A673 (cell line): Measurements from ENCODE around the gene PDGFC.

ENCODE experiments used
- EZH2 ChIP-seq: fragments of 200-600 bp; sonication (generic); IDR thresholded peaks from 2 replicates; pipeline ENCODE4 v1.6.1; 2017; ENCODE audit warnings: borderline replicate concordance, low read depth, mild to moderate bottlenecking, mixed read lengths, antibody characterized with exemption, low read length; ENCODE audit not compliant: poor library complexity, severe bottlenecking
- TF ChIP-seq, protein P1 (sequence below): fragments of 300-800, 200-600 bp; sonication (generic); conservative IDR thresholded peaks from 2 replicates; pipeline ENCODE4 v1.5.1; 2017; ENCODE audit warnings: low read depth, mild to moderate bottlenecking, antibody characterized with exemption, low read length, moderate library complexity, mixed read lengths

DNA sequence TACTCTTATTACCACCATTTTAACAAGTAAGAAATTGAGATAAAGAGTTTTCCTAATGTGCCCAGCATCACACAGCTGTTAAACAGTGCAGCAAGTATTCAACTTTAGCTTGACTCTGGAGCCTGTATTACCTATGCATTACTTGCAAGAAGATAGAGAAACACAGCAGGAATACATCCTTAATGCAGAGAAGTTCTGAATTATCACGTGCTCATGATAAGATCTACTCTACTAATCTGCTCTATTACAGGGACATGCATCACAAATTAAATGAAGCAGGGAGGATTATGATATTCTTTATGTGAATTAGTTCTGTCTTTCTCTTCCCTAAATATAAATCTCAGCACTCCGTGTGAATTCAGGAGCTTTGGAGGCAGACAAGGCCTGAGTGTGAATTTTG lies 39.0 kb upstream of the PDGFC start:
- TF ChIP-seq, protein P1, sequence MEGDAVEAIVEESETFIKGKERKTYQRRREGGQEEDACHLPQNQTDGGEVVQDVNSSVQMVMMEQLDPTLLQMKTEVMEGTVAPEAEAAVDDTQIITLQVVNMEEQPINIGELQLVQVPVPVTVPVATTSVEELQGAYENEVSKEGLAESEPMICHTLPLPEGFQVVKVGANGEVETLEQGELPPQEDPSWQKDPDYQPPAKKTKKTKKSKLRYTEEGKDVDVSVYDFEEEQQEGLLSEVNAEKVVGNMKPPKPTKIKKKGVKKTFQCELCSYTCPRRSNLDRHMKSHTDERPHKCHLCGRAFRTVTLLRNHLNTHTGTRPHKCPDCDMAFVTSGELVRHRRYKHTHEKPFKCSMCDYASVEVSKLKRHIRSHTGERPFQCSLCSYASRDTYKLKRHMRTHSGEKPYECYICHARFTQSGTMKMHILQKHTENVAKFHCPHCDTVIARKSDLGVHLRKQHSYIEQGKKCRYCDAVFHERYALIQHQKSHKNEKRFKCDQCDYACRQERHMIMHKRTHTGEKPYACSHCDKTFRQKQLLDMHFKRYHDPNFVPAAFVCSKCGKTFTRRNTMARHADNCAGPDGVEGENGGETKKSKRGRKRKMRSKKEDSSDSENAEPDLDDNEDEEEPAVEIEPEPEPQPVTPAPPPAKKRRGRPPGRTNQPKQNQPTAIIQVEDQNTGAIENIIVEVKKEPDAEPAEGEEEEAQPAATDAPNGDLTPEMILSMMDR: no peak
- TF ChIP-seq EZH2: no peak
